ENCODE data around the gene KIF16B.

DNA sequence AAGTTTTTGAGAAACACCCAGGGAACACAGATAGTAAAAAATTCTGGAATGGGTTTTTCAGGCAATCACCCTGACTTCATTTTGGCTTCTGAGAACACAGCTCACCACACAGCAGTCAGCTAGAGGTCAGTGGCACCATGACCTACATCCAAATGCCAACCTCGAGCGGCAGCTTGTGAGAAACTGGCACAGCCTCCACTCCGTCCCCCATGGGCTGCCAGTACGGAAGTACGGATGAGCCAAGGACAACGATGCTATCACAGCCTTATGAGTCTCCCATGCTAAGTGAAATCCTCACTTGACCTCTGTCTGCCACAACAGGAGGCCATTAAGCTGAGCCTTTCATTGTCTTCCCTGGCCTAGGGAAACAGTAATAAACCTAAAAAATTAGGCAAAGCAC lies 32.0 kb downstream of the KIF16B start:
- TF ChIP-seq, protein P1, sequence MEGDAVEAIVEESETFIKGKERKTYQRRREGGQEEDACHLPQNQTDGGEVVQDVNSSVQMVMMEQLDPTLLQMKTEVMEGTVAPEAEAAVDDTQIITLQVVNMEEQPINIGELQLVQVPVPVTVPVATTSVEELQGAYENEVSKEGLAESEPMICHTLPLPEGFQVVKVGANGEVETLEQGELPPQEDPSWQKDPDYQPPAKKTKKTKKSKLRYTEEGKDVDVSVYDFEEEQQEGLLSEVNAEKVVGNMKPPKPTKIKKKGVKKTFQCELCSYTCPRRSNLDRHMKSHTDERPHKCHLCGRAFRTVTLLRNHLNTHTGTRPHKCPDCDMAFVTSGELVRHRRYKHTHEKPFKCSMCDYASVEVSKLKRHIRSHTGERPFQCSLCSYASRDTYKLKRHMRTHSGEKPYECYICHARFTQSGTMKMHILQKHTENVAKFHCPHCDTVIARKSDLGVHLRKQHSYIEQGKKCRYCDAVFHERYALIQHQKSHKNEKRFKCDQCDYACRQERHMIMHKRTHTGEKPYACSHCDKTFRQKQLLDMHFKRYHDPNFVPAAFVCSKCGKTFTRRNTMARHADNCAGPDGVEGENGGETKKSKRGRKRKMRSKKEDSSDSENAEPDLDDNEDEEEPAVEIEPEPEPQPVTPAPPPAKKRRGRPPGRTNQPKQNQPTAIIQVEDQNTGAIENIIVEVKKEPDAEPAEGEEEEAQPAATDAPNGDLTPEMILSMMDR (IDR thresholded peaks at IDR 0.05; ENCODE audit: low read depth, low read length, missing input control) = no peak
- peak; percentile 66 for TF ChIP-seq YY1 (IDR thresholded peaks at IDR 0.05)

Measured in liver (tissue), 2 donors.